SKM-1 treated with dmso at 0.1 percent for 144 hours (cell line): Measurements from ENCODE around the gene TPSG1.
"Not testable (repeated sequence)": the region's sequence is repeated elsewhere in the genome, so short reads cannot be mapped to it uniquely, and the experiment has no call there.

Source experiments
- DNase-seq: peaks from one replicate; lab custom pipeline; 2025; ENCODE audit not compliant: unreplicated experiment; lab: John Stamatoyannopoulos, UW

The TPSG1 gene

DNA sequence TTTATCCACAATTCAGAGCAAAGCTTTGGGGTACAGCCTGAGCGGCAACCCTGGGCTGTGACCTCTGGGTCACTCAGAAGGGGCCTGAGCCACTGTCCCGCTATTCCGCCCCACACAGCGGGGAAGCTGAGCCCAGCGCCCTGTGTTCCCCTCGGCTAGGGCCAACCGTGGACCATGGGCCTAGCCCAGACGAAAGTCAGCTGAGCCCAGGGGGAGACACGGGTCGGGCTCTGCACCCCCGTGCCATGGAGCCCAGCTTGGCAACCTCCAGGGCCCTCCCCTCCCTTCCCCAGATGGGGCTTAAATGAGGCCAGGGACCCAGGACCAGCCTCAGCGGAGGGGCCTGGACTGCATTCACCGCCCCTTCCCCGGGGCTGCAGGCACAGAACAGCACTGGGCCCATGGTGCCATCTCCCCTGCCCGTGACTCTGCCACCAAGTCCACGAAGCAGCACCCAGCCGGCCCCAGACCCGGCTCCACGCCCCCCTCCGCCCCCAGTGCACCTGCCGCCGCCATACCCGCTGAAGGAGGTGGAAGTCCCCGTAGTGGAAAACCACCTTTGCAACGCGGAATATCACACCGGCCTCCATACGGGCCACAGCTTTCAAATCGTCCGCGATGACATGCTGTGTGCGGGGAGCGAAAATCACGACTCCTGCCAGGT is 32.6 kb upstream of the TPSG1 start:
- no peak for DNase-seq

DNA sequence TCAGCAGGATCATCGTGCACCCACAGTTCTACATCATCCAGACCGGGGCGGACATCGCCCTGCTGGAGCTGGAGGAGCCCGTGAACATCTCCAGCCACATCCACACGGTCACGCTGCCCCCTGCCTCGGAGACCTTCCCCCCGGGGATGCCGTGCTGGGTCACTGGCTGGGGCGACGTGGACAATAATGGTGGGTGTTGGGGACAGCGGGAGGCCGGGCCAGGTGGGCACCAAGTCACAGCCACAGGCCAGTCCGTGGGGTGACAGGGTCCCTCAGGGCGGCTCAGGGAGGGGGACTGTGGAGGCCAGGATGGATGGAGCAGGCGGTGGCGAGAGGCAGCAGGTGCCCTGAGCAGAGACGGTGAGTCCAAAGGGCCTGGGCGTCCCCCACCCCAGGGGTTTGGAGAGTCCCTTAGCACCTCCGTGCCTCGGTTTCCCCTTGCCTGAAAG is 31.8 kb upstream of the TPSG1 start:
- no peak for DNase-seq

DNA sequence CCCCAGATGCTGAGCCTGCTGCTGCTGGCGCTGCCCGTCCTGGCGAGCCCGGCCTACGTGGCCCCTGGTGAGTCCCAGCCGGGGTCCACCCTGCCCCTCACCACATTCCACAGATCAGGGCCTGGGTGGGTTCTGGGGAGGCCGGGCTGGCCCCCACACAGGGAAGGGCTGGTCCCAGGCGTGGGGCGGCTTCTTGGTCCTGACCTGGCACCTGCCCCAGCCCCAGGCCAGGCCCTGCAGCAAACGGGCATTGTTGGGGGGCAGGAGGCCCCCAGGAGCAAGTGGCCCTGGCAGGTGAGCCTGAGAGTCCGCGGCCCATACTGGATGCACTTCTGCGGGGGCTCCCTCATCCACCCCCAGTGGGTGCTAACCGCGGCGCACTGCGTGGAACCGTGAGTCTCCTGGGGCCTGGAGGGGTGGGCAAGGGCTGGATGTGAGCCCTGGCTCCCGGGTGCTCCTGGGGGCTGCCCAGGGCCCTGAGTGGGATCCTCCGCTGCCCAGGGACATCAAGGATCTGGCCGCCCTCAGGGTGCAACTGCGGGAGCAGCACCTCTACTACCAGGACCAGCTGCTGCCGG is 31.3 kb upstream of the TPSG1 start:
- DNase-seq, result not testable (repeated sequence)

DNA sequence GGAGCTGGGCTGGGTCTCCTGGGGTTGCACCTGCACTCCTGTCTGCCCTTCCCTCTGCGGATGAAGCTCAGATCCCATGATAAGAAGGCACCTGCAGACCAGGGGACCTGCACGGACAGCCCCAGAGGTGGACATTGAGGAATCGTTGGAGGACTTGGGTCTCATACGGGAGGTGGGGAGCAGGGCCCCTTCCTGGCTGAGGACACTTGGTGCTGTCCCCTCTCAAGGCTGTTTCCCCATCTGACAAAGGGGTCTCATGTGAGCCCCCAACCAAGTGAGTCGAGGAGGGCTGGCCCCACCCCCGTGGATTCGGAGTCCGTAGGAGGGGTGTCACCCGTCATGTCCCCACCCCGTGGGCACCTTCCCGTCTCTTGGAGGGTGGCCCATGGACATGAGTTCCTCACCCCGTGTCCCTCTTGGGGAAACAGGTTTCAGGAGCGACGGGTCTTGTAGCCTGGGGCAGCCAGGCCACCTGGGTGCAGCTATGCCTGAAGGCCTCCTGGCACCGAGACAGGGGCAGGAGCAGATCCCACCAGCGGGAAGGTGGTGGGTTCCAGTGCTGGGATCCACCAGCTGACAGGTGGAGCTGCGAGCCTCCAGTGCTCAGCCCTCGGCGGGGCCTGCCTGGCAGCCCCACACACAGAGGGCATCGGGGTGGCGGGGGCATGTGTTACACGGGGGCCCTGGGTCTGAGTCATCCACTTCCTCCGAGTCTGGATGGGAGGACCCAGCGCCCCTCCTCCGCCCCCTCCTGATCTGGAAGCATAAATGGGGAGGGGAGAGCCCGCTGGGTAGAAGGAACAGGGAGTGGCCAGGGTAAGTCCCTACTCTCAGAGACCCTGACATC is 30.4 kb upstream of the TPSG1 start, which contains the start of gene TPSD1:
TSS of gene TPSD1 (plus strand) at position 794 of the 847 bp plus-strand sequence. CDS start 212 bp downstream, outside the sequence.
- DNase-seq, result not testable (repeated sequence)

DNA sequence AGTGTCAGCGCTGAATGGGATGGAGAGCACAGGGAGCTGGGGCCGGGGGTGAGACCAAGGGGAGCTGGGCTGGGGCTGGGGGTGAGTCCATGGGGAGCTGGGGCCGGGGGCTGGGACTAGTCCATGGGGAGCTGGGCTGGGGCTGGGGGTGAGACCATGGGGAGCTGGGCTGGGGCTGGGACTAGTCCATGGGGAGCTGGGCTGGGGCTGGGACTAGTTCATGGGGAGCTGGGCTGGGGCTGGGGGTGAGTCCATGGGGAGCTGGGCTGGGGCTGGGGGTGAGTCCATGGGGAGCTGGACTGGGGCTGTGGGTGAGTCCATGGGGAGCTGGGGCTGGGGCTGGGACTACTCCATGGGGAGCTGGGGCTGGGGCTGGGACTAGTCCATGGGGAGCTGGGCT is 29.8 kb upstream of the TPSG1 start:
- DNase-seq, result not testable (repeated sequence)

DNA sequence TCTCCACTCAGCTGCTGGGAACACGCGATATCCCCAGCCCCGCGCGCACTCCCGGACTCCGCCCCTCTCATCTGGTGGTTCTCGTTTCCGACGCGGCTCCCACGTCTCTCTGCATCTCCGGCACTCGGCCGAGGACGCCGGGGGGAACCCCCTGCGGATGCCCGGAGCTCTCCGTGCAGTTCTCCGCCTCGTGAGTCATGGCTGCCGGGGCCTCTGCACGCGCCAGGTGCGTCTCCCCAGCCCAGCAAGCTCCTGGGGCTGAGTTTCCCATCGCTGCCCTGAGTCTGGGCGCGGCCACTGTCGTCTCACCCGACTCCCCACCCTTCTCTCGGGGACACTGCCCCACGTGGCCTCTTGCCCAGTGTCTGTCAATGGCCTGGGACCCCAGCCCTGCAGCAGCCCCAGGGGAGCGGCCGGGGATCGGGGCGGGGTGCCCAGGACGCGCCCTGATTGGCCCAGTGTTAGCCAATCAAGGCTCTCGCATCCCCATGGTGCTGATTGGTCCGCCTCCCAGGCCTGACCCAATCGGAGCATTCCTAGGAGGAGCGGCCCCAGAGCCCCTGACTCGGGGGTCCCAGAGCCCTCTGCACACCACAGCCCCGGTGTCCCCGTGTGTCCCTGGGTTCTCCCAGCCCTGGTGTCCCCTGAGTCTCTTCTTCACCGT is 28.8 kb upstream of the TPSG1 start:
- not testable (repeated sequence) for DNase-seq

DNA sequence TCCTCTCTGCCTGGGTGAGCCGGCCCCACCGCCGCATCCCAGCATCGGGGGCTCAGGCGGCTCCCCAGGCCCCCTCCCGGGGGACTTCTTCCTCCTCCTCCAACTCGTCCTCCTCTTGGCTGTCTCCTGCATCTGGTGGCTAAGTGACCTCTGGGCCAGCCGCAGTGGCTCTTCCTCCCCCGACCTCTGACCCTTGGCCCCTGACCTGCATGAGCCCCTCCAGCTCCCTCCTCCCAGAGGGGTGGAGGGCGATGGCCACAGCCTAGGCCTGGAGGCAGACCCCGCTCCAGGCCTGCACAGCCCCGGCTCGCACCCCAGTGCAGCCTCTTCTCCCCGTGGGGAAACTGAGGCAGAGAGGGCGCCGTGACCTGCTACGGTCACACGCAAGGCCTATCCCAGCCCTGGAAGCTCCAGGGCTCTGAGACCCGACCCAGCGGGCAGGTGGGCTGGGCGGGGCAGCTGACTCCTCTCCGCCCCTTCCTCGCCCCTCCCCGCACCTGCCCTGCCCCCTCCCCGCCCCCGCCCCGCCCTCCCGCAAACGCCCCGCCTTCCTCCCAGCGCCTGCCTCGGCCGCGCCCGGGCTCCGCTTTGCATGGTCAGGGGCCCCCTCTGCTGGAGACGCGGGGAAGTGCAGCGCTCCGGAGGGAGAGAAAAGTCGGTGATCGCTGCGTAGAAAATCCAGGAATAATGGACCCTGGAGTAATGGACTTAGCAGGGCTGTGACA is 24.1 kb upstream of the TPSG1 start:
- DNase-seq, result not testable (repeated sequence)

DNA sequence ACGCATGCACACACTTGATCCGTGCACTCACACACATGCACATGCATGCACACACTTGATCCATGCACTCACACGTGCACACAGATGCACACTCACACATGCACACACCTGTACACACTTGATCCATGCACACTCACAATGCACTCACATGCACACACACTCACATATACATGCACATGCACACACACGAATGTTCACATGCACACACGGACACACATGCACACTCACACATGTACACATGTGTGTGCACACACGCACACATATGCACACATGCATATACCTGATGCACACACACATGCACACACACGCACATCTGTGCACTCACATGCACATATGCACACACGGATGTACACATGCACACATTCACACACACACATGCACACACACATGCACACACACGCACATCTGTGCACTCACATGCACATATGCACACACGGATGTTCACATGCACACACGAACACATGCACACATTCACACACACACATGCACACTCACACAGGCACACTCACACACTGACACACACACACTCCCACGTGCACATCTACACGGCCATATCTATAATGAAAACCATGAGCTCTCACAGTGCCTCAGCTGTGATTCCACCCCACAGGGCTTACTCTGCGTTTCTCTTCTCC is 23.0 kb upstream of the TPSG1 start:
- not testable (repeated sequence) for DNase-seq

DNA sequence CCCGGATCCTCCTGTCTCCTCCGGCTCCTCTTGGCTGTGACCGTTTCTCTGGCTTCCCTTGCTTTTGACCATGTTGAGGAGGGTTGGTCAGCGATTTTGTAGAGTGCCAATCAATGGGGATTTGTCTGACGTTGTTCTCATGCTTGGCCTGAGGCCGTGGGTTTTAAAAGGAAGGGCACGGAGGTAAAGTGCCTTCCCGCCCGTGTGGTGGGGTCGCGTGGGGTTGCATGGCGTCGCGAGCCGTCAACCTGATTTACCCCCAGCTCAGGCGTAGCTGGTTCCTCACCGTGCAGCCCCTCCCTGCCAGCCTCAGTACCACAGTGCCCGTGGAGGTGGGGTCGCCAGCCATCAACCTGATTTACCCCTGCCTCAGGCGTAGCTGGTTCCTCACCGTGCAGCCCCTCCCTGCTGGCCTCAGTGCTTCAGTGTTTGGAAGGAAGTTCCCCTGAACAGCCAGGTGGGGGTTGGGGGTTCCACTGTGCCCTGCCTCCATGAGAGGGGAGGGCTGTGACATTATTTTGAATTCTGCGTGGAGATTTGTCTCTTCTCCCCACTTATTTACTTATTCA is 20.5 kb upstream of the TPSG1 start:
- no peak for DNase-seq

DNA sequence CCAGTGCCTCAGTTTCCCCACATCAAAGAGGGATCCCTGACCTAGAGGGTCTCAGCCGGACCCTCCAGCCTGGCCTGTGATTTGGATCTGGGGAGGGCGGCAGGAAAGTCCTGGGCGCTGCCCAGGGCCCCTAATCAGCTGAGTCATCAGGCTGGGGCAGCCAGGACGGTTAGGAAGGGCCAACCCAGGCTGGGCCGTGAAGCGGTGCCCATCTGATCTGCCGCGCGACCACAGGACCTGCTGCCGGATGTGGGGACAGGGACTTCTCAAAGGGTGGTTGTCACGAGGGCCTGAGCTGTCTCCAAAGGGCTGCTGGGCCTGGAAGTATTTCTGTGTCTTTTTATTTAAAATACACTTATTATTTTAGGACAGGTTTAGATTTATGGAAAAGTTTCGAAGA is 19.8 kb upstream of the TPSG1 start:
- no peak for DNase-seq

DNA sequence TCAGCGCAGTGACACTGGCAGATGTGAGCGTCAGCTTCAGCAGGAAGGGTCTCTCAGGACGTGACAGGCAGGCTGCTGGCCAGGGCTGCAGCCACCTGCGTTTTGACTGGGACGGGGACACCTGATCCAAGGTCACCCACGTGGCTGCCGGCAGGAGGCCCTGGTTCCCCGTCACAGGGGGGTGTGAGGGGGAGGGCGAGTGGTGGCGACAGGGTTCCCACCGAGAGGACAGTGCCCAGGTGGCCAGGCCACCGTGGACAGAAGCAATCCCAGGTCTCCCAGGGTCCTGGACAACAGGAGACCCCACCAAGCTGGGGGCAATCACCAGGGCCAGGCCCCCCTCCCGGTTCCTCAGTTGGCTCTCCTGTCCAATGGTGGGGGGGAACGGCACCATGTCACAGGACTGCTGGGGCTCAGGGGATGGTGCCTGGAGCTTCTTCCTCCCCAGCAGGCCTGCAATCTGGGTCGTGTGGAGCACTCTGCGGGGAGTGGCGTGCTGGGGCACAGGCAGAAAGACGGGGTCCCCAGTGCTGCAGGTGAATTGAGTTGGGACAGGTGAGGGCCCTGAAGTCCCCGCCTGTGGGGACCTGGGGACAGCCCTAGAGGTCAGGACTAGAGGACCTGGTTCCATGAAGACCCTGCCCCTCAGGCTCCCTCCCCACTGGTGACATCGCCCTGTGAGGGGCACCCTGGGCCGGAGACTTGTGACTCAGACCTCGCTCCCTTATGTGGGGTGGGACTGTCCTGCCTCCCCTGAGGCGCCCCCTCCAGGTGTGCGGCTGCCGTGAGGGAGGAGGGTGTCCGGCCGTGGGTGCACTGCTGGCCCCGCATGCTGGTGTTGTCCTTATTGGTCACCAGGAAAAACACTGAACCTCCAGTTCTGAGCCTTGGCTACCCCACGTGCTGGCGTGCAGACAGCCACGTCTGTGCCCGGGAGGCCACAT is 19.1 kb upstream of the TPSG1 start:
- not testable (repeated sequence) for DNase-seq

DNA sequence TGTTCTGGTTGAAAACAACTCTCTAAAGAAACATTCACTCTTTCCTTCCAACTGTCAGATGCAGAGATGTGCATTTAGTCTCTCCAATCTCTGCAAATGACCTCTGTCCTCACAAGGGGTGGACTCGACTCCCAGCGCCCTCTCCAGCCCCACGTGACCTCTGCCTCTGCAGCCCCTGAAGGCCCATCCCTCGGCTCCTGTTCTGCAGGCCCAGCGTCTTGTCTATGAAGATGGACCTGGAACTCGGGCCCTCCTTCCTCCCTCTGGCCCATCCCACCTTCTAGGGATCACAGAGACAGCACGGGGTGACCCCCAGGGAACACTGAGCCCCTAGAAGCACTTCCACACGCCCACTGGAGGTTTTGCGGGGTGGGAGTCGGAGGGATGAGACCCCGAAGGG is 18.3 kb upstream of the TPSG1 start:
- DNase-seq, result not testable (repeated sequence)

DNA sequence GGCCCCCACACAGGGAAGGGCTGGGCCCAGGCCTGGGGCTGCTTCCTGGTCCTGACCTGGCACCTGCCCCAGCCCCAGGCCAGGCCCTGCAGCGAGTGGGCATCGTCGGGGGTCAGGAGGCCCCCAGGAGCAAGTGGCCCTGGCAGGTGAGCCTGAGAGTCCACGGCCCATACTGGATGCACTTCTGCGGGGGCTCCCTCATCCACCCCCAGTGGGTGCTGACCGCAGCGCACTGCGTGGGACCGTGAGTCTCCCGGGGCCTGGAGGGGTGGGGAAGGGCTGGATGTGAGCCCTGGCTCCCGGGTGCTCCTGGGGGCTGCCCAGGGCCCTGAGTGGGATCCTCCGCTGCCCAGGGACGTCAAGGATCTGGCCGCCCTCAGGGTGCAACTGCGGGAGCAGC is 16.0 kb upstream of the TPSG1 start:
- DNase-seq, result not testable (repeated sequence)

DNA sequence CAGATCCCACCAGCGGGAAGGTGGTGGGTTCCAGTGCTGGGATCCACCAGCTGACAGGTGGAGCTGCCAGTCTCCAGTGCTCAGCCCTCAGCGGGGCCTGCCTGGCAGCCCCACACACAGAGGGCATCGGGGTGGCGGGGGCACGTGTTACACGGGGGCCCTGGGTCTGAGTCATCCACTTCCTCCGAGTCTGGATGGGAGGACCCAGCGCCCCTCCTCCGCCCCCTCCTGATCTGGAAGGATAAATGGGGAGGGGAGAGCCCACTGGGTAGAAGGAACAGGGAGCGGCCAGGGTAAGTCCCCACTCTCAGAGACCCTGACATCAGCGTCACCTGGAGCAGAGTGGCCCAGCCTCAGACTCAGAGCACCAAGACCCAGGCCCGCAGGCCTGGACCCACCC is 15.4 kb upstream of the TPSG1 start, which contains the start of gene TPSAB1:
TSS of gene TPSAB1 (plus strand) at position 270 of the 400 bp plus-strand sequence. CDS start 234 bp downstream, outside the sequence.
- not testable (repeated sequence) for DNase-seq

DNA sequence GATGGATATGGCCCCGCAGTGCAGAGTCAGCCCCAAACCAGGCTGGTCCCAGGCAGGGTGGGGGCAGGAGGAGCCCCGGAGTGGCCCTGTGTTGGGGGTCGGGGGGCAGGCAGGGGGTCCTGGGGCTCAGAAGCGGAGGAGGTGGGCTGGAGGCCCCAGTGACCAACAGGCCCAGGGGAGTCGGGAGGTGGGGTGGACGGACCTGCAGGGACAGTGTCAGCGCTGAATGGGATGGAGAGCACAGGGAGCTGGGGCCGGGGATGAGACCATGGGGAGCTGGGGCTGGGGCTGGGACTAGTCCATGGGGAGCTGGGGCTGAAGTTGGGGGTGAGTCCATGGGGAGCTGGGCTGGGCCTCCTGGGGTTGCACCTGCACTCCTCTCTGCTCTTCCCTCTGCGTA is 14.5 kb upstream of the TPSG1 start:
- not testable (repeated sequence) for DNase-seq

DNA sequence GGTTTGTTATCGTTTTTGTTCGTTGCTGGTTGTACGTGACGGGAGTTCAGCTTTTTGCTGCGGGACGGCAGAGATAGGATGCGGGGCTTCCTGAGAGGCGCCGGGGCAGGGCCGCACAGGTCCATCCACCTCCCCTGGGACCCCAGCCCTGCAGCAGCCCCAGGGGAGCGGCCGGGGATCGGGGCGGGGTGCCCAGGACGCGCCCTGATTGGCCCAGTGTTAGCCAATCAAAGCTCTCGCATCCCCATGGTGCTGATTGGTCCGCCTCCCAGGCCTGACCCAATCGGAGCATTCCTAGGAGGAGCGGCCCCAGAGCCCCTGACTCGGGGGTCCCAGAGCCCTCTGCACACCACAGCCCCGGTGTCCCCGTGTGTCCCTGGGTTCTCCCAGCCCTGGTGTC is 13.8 kb upstream of the TPSG1 start:
- not testable (repeated sequence) for DNase-seq

DNA sequence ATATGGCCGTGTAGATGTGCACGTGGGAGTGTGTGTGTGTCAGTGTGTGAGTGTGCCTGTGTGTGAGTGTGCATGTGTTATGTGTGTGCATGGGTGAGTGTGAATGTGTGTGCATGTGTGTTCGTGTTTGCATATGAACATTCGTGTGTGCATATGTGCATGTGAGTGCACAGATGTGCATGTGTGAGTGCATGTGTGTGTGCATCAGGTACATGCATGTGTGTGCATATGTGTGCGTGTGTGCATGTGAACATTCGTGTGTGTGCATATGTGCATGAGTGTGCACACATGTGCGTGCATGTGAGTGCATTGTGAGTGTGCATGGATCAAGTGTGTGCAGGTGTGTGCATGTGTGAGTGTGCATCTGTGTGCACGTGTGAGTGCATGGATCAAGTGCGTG is 12.9 kb upstream of the TPSG1 start:
- DNase-seq, result no peak

DNA sequence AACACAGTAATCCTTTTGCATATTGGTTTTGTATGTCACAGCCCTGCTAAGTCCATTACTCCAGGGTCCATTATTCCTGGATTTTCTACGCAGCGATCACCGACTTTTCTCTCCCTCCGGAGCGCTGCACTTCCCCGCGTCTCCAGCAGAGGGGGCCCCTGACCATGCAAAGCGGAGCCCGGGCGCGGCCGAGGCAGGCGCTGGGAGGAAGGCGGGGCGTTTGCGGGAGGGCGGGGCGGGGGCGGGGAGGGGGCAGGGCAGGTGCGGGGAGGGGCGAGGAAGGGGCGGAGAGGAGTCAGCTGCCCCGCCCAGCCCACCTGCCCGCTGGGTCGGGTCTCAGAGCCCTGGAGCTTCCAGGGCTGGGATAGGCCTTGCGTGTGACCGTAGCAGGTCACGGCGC is 11.6 kb upstream of the TPSG1 start:
- DNase-seq, result not testable (repeated sequence)
